Activated B cell treated with CpG ODN at 0.5 μM for 24 hours (primary cell): ENCODE data around the gene WDR7. TPM values are rescaled to one million over a fixed set of nuclear protein-coding genes. Genes with fewer than 3 reads are reported as not detected.

Experiments used
- ATAC-seq: fragments of 200-7000 bp; cut with Tn5 transposase; one replicate; pipeline ENCODE4 v1.10.0; 2021; ENCODE audit warnings: low read depth, mild to moderate bottlenecking, moderate library complexity
- CTCF ChIA-PET: fragments of 350-600 bp; sonication (Branson Sonifier 250); formaldehyde crosslinking; loops from one replicate; lab custom pipeline; 2021; ENCODE audit warnings: antibody characterized with exemption; lab: Charles Lee
- POLR2A ChIA-PET: fragments of 350-600 bp; sonication (Branson Sonifier 250); formaldehyde crosslinking; loops from one replicate; lab custom pipeline; 2021; ENCODE audit warnings: antibody characterized with exemption; lab: Charles Lee
- DNase-seq: peaks from one replicate; pipeline ENCODE4 v3.0.0; 2022
- H3K27ac Mint-ChIP-seq: one replicate; pipeline ENCODE4 v1.8.0; 2020; ENCODE audit warnings: mixed read lengths
- H3K27me3 Mint-ChIP-seq: one replicate; pipeline ENCODE4 v1.8.0; 2021; ENCODE audit warnings: mixed read lengths
- H3K36me3 Mint-ChIP-seq: one replicate; pipeline ENCODE4 v1.8.0; 2021; ENCODE audit warnings: low read depth, mixed read lengths
- H3K4me1 Mint-ChIP-seq: one replicate; pipeline ENCODE4 v1.8.0; 2021; ENCODE audit warnings: mixed read lengths
- H3K4me3 Mint-ChIP-seq: one replicate; pipeline ENCODE4 v1.8.0; 2020; ENCODE audit warnings: mild to moderate bottlenecking, mixed read lengths
- H3K9me3 Mint-ChIP-seq: one replicate; pipeline ENCODE4 v1.8.0; 2020; ENCODE audit warnings: mixed read lengths
- CTCF ChIP-seq: fragments of 200-600 bp; IDR thresholded peaks from one replicate; pipeline ENCODE4 v1.8.0; 2022; ENCODE audit warnings: antibody characterized with exemption, mild to moderate bottlenecking
- intact Hi-C: fragments of 100-400 bp; cut with micrococcal nuclease; formaldehyde crosslinking; loops from one replicate; pipeline ENCODE4 v1.15.1; 2024
- total RNA-seq: library from RNA; stranded (reverse); gene quantifications from 2 replicates; pipeline ENCODE4 v1.2.3, GENCODE V29; 2022

The WDR7 gene
- total RNA-seq, 1 donor from 2014 or later = 33.4 TPM

- H3K27ac Mint-ChIP-seq = no peak overlapping the region
- DNase-seq (no peak), ATAC-seq (no peak)
- no peaks in the 10 kb centered on the region for H3K27me3 Mint-ChIP-seq
- H3K4me3 Mint-ChIP-seq = no peak overlapping the region
- intact Hi-C loops = no loop called here
- peaks cover 47% of the 10 kb centered on the region for H3K36me3 Mint-ChIP-seq
- ChIA-PET POLR2A (no interaction called here), CTCF (interaction anchor here (0.7 kb wide), 1 partner anchor 1261 kb away, joined by 3 read pairs; no protein-coding TSS in a partner anchor)
- no peaks in the 10 kb centered on the region for H3K4me1 Mint-ChIP-seq
- no peak for TF ChIP-seq CTCF
- H3K9me3 Mint-ChIP-seq = no peaks in the 10 kb centered on the region
Measured at GRCh38 chr18:56722518-56722917, 71.4 kb downstream of the WDR7 start.

GRCh38 chr18:56723068-56723467, 71.9 kb downstream of the WDR7 start:
- Mint-ChIP-seq H3K4me1 (no peaks in the 10 kb centered on the region), H3K36me3 (peaks cover 53% of the 10 kb centered on the region), H3K9me3 (no peaks in the 10 kb centered on the region), H3K27me3 (no peaks in the 10 kb centered on the region), H3K4me3 (no peak overlapping the region), H3K27ac (no peak overlapping the region)
- POLR2A ChIA-PET = interaction anchor here (0.6 kb wide), 1 partner anchor 11 kb away, joined by 3 read pairs; no protein-coding TSS in a partner anchor
- CTCF ChIA-PET = no interaction called here
- ATAC-seq (no peak), DNase-seq (no peak)
- TF ChIP-seq CTCF = no peak
- intact Hi-C loops = no loop called here

DNA sequence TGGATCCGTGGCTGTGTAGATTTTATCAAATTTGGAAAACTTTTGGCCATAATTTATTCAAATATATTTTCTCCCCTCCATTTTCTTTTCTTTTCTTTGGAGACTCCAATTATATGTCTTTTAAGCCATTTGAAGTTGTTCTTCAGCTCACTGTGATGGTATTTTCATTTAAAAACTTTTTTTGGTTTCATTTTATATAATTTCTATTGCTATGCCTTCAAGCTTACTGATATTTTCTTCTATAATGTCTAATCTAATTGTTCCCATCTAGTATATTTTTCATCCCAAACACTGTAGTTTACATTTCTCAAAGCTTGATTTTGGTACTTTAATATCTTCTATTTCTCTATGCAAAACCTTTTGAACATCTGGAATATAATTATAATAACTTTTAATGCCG, 72.5 kb downstream of the WDR7 start:
- TF ChIP-seq CTCF = no peak
- Mint-ChIP-seq H3K27ac (no peak overlapping the region), H3K36me3 (peaks cover 55% of the 10 kb centered on the region), H3K4me1 (no peaks in the 10 kb centered on the region), H3K9me3 (no peaks in the 10 kb centered on the region), H3K27me3 (no peaks in the 10 kb centered on the region), H3K4me3 (no peak overlapping the region)
- intact Hi-C loops = no loop called here
- ChIA-PET CTCF (interaction anchor here (1.0 kb wide), 1 partner anchor 21 kb away, joined by 3 read pairs; no protein-coding TSS in a partner anchor), POLR2A (interaction anchor here (0.6 kb wide), 1 partner anchor 11 kb away, joined by 3 read pairs; no protein-coding TSS in a partner anchor)
- DNase-seq (no peak), ATAC-seq (no peak)

DNA sequence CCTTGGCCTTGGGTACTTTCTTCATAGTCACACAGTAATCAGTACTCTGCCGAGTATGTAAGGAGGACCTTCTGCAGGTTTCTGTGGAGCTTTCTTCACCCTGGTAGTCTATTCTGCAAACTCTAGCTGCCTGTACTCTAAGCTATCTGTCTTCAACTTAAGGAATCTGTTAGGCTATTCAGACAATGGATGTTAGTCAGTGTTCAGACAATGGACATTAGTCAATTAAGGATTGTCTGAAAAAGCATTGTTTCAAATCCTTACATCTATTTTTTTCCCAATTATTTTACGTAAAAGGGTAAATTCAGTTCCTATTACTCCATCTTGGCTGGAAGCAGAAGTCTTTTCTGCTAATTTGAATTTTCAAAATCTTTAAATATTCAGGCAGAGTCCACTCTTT, 75.7 kb downstream of the WDR7 start:
- ChIA-PET POLR2A (no interaction called here), CTCF (no interaction called here)
- Mint-ChIP-seq H3K4me1 (no peaks in the 10 kb centered on the region), H3K36me3 (peaks cover 58% of the 10 kb centered on the region), H3K4me3 (no peak overlapping the region), H3K27ac (no peak overlapping the region), H3K27me3 (no peaks in the 10 kb centered on the region), H3K9me3 (no peaks in the 10 kb centered on the region)
- no peak for ATAC-seq
- intact Hi-C loops = loop anchor here (5.0 kb wide), 1 partner anchor 1950 kb away; no protein-coding TSS in a partner anchor
- TF ChIP-seq CTCF = no peak
- no peak for DNase-seq

DNA sequence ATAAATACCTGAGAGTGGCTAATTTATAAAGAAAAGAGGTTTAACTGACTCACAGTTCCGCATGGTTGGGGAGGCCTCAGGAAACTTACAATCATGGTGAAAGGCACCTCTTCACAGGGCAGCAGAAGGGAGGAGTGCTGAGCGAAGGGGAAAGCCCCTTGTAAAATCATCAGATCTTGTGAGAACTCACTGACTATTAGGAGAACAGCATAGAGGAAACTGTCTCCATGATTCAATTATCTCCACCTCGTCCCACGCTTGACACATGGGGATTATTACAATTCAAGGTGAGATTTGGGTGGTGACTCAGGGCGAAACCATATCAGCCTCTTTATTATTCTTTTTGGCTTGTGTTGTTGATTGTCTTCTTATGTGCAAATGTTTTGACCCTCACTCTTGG, 76.2 kb downstream of the WDR7 start:
- no peak for TF ChIP-seq CTCF
- Mint-ChIP-seq H3K36me3 (peaks cover 59% of the 10 kb centered on the region), H3K9me3 (no peaks in the 10 kb centered on the region), H3K4me3 (no peak overlapping the region), H3K27me3 (no peaks in the 10 kb centered on the region), H3K27ac (no peak overlapping the region), H3K4me1 (no peaks in the 10 kb centered on the region)
- CTCF ChIA-PET = no interaction called here
- intact Hi-C loops = loop anchor here (5.0 kb wide), 1 partner anchor 1950 kb away; no protein-coding TSS in a partner anchor
- POLR2A ChIA-PET = no interaction called here
- ATAC-seq = no peak
- DNase-seq = no peak
